ENCODE data around the gene MAPRE3. TPM values are rescaled to one million over a fixed set of nuclear protein-coding genes. Genes with fewer than 3 reads are reported as not detected.

MAPRE3 gene
- total and polyA plus RNA-seq, 7 donors: 22.1 to 149 (median 116) TPM

DNA sequence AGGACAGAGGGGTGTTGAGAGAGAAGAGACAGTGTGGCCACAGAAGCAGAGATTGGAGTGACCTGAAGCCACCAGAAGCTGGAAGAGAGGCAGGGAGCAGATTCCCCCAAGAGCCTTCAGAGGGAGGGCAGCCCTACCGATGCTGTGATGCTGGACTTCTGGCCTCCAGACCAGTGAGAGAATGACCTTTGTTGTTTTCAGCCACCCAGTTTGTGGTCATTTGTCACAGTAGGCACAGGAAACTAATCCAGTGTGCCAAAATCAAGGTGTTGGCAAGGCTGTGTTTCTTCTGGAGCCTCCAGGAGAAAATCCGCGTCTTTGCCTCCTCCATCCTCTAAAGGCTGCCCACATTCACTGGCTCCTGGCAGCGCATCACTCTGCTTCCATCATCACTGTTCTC is 15.4 kb downstream of the MAPRE3 start:
- no peak for DNase-seq
- Histone ChIP-seq H3K36me3 (ENCODE audit: insufficient read depth in 1 of 2, low read depth in 1 of 2) (peaks cover 0 to 6% of the 10 kb centered on the region in 2 donors), H3K4me3 (no peak overlapping the region), H3K4me1 (peaks cover 55% of the 10 kb centered on the region), H3K27me3 (ENCODE audit: insufficient read depth in 3 of 3, low read length in 2 of 3) (no peaks in the 10 kb centered on the region), H3K9me3 (no peaks in the 10 kb centered on the region), H3K27ac (no peak overlapping the region)
- TF ChIP-seq, protein P1, sequence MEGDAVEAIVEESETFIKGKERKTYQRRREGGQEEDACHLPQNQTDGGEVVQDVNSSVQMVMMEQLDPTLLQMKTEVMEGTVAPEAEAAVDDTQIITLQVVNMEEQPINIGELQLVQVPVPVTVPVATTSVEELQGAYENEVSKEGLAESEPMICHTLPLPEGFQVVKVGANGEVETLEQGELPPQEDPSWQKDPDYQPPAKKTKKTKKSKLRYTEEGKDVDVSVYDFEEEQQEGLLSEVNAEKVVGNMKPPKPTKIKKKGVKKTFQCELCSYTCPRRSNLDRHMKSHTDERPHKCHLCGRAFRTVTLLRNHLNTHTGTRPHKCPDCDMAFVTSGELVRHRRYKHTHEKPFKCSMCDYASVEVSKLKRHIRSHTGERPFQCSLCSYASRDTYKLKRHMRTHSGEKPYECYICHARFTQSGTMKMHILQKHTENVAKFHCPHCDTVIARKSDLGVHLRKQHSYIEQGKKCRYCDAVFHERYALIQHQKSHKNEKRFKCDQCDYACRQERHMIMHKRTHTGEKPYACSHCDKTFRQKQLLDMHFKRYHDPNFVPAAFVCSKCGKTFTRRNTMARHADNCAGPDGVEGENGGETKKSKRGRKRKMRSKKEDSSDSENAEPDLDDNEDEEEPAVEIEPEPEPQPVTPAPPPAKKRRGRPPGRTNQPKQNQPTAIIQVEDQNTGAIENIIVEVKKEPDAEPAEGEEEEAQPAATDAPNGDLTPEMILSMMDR (IDR thresholded peaks at IDR 0.05): no peak
- 83 to 97% (median 94%) methylated on average over 4 of the region's 4 CpGs for WGBS, 3 donors
- ATAC-seq: no peak
- intact Hi-C loops (cut with DNase I): loop anchor here in 1 of 2 donors (2.0 kb wide), 1 partner anchor 17 kb away; no protein-coding TSS in a partner anchor

DNA sequence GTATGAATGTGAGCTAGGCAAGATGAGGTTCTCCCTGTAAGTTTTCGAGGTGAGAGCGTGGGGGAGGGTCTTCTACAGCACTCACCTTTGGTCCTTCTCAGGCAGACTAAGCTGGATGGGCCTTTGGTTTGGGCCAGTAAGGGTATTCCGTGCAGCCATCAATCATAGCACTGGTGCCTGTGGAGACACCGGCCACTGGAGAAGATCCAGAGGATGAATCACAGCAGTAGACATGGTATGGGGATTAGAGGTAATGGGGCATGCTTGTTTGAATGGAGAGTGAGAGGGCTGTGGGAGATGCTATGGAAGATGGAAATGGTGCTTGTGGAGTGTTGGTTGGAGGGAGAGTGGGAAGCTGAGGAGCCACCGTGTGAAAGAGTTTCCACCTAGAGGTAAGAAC is 16.1 kb downstream of the MAPRE3 start:
- 69 to 80% (median 71%) methylated on average over 5 of the region's 5 CpGs for WGBS, 3 donors
- DNase-seq (no peak), ATAC-seq (peak; percentile 57 to 80 (median 68))
- TF ChIP-seq, protein P1 (IDR thresholded peaks at IDR 0.05): no peak
- Histone ChIP-seq H3K27me3 (ENCODE audit: insufficient read depth in 3 of 3, low read length in 2 of 3) (no peaks in the 10 kb centered on the region), H3K27ac (no peak overlapping the region), H3K4me1 (peaks cover 47% of the 10 kb centered on the region), H3K36me3 (ENCODE audit: insufficient read depth in 1 of 2, low read depth in 1 of 2) (peaks cover 0 to 6% of the 10 kb centered on the region in 2 donors), H3K4me3 (no peak overlapping the region), H3K9me3 (no peaks in the 10 kb centered on the region)
- intact Hi-C loops (cut with DNase I): no loop called here

DNA sequence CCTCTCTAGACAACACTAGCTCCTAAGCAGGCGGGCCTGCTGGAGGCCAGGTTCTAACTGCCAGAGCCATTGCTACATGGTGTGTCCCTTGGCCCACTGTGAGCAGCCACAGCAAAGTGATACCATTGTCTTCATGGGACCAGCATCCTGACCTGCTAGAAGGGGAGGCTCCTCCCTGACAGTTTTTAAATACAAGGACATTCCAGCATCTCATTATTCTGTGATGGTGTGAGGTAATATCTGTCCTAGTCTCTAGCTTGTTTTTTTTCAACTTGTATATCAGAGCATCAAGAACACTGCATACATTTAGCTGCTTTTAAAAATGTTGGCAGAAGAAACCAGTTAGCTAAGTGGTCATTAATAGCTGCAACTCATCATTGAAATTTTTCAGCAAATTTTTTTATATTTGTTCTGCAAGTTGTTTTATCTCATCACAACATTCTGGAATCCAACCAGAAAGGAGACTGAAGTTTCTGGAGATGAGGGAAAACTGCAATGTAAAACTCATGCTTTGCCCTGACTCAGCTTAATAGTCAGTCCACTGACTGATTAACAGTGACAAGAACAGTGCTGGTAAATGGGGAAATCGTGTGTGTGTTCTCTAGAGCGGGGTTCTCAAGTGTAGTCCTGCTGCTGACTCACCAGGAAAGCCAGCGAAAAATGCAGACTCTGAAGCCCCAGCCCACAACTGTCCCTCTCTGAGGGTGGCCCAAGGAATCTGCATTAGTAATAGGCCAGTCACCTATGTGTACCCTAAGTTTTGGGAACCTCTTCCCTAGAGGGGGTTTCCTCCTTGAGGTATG is 17.8 kb downstream of the MAPRE3 start:
- ATAC-seq: peak in 2 of 4 donors; percentile 30 to 31
- TF ChIP-seq, protein P1 (IDR thresholded peaks at IDR 0.05): no peak

DNA sequence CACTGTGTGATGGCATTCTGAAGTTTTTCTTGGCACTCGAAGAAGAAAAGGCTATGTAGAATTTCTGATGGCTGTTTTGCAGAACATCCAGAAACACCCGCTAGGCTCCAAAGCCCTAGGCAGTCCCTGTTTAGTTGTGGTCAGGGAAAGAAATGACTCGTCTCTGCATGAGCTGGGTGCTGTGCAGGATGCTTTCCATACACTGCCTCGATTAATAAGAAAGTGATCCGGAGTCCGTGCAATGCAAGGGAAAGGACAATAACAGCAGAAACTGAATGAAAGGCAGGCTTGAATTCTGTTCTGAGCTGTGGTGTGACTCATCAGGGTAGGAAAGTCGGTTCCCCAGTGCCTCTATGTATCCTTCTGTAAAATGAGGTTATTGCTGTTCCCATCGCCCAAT is 18.7 kb downstream of the MAPRE3 start:
- no peak overlapping the region for H3K27ac ChIP-seq
- TF ChIP-seq, protein P1 (IDR thresholded peaks at IDR 0.05): no peak
- WGBS, 3 donors: 88 to 91% (median 90%) methylated on average over 8 of the region's 8 CpGs
- no peak overlapping the region for H3K4me3 ChIP-seq
- H3K27me3 ChIP-seq (ENCODE audit: insufficient read depth in 3 of 3, low read length in 2 of 3): no peaks in the 10 kb centered on the region
- intact Hi-C loops (cut with DNase I): no loop called here
- H3K9me3 ChIP-seq: no peaks in the 10 kb centered on the region
- ATAC-seq: no peak
- DNase-seq: no peak
- peaks cover 23% of the 10 kb centered on the region for H3K4me1 ChIP-seq
- peaks cover 0 to 6% of the 10 kb centered on the region in 2 donors for H3K36me3 ChIP-seq (ENCODE audit: insufficient read depth in 1 of 2, low read depth in 1 of 2)

More for the DNA sequence above, 17.8 kb downstream of the MAPRE3 start:
- H3K36me3 ChIP-seq (ENCODE audit: insufficient read depth in 1 of 2, low read depth in 1 of 2): peaks cover 0 to 6% of the 10 kb centered on the region in 2 donors
- DNase-seq: no peak
- whole genome bisulfite sequencing, 3 donors: 76 to 83% (median 83%) methylated on average over 4 of the region's 4 CpGs
- H3K4me3 ChIP-seq: no peak overlapping the region
- peaks cover 31% of the 10 kb centered on the region for H3K4me1 ChIP-seq
- intact Hi-C loops (cut with DNase I): no loop called here
- H3K27ac ChIP-seq: no peak overlapping the region
- H3K9me3 ChIP-seq: no peaks in the 10 kb centered on the region
- no peaks in the 10 kb centered on the region for H3K27me3 ChIP-seq (ENCODE audit: insufficient read depth in 3 of 3, low read length in 2 of 3)
